Loucy (cell line): ENCODE measurements around the gene STAT5B.

Experiments
- CTCF ChIP-seq: fragments of 200-600 bp; sonication (generic); conservative IDR thresholded peaks from 2 replicates; pipeline ENCODE4 v1.5.1; 2014; ENCODE audit warnings: mild to moderate bottlenecking, antibody characterized with exemption, low read length
- EZH2phosphoT487 ChIP-seq: fragments of 200-600 bp; IDR thresholded peaks from 2 replicates; pipeline ENCODE4 v1.6.1; 2018; ENCODE audit warnings: antibody characterized with exemption, mild to moderate bottlenecking, moderate library complexity, borderline replicate concordance

DNA sequence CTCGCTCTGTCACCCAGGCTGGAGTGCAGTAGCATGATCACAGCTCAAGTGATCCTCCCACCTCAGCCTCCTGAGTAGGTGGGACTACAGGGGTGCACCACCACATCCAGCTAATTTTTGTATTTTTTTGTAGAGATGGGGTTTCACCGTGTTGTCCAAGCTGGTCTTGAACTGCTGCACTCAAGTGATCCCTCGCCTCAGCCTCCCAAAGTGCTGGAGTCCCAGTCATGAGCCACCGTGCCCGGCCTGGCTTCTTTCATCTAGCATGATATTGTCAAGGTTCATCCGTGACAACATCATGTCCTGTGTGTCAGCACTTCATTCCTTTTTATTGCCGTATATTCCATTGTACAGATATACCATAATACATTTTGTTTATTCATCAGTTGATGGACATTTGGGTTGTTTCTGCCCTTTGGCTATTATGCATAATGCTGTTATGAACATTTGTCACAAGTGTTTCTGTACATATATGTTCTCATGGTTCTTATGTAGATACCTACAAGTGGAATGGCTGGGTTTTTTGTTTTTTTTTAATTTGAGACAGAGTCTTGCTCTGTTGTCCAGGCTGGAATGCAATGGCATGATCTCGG lies 78.5 kb downstream of the STAT5B start:
- TF ChIP-seq EZH2phosphoT487: no peak
- no peak for TF ChIP-seq CTCF
